GM12878 (cell line): Measurements from ENCODE around the gene ACTA2. TPM values are rescaled to one million over a fixed set of nuclear protein-coding genes. Genes with fewer than 3 reads are reported as not detected.

ENCODE experiments used
- ATF7 ChIP-seq: fragments of 450-650 bp; IDR thresholded peaks from 2 replicates; pipeline ENCODE4 v1.6.1; 2016; ENCODE audit warnings: low read depth, mild to moderate bottlenecking
- BACH1 ChIP-seq: fragments of 450-650 bp; IDR thresholded peaks from 2 replicates; pipeline ENCODE4 v1.6.1; 2017; ENCODE audit warnings: mild to moderate bottlenecking, borderline replicate concordance
- BHLHE40 ChIP-seq, 2 experiments: fragments of 450-650 bp in 1 of 2; IDR thresholded peaks; 2 replicates each; pipeline ENCODE4 v1.6.1; 2011 to 2017; ENCODE audit warnings: low read depth in 2 of 2, borderline replicate concordance in 1 of 2, improper control_type of control experiment in 1 of 2, low read length in 1 of 2, mild to moderate bottlenecking in 1 of 2
- BMI1 ChIP-seq: fragments of 450-650 bp; IDR thresholded peaks from 2 replicates; pipeline ENCODE4 v1.6.1; 2016; ENCODE audit warnings: mild to moderate bottlenecking, moderate library complexity, borderline replicate concordance
- BRCA1 ChIP-seq: IDR thresholded peaks from 2 replicates; pipeline ENCODE4 v1.6.1; 2011; ENCODE audit warnings: low read depth, low read length, improper control_type of control experiment
- CEBPB ChIP-seq, 2 experiments: fragments of 150-350 bp in 1 of 2; IDR thresholded peaks; 2 replicates each; pipeline ENCODE4 v1.6.1; 2012 to 2014; ENCODE audit warnings: low read depth in 2 of 2, low read length in 2 of 2, borderline replicate concordance in 1 of 2, inconsistent platforms in 1 of 2
- CHD4 ChIP-seq: fragments of 200-600 bp; sonication (generic); IDR thresholded peaks from 2 replicates; pipeline ENCODE4 v1.6.1; 2016; ENCODE audit warnings: mild to moderate bottlenecking
- EZH2 ChIP-seq: IDR thresholded peaks from 2 replicates; pipeline ENCODE4 v1.6.1; 2012; ENCODE audit warnings: low read depth, mild to moderate bottlenecking, control low read depth, inconsistent platforms, low read length, borderline replicate concordance; ENCODE audit not compliant: control insufficient read depth
- GABPA ChIP-seq: IDR thresholded peaks from 2 replicates; pipeline ENCODE4 v1.6.1; 2014; ENCODE audit warnings: antibody characterized with exemption, low read depth, mild to moderate bottlenecking, inconsistent platforms
- MXI1 ChIP-seq: fragments of 150-350 bp; IDR thresholded peaks from 2 replicates; pipeline ENCODE4 v1.6.1; 2011; ENCODE audit warnings: low read depth, mild to moderate bottlenecking, inconsistent platforms, low read length, improper control_type of control experiment
- MYC ChIP-seq: IDR thresholded peaks from 2 replicates; pipeline ENCODE4 v1.6.1; 2011; ENCODE audit warnings: mild to moderate bottlenecking, low read length, moderate library complexity, inconsistent platforms; ENCODE audit not compliant: insufficient read depth, insufficient replicate concordance, insufficient read length, severe bottlenecking
- PAX8 ChIP-seq: fragments of 450-650 bp; IDR thresholded peaks from 2 replicates; pipeline ENCODE4 v1.6.1; 2017; ENCODE audit warnings: mild to moderate bottlenecking, moderate library complexity
- PML ChIP-seq: IDR thresholded peaks from 2 replicates; pipeline ENCODE4 v1.6.1; 2012; ENCODE audit warnings: low read length, inconsistent platforms
- POLR2A ChIP-seq: IDR thresholded peaks from 2 replicates; pipeline ENCODE4 v1.6.1; 2011; ENCODE audit warnings: low read depth, mild to moderate bottlenecking, low read length
- POLR2AphosphoS5 ChIP-seq: IDR thresholded peaks from 2 replicates; pipeline ENCODE4 v1.6.1; 2011; ENCODE audit warnings: mild to moderate bottlenecking, low read length, inconsistent platforms
- RBBP5 ChIP-seq: fragments of 200-600 bp; sonication (generic); conservative IDR thresholded peaks from 2 replicates; pipeline ENCODE4 v1.6.1; 2016
- SIN3A ChIP-seq: IDR thresholded peaks from 2 replicates; pipeline ENCODE4 v1.6.1; 2012; ENCODE audit warnings: low read depth, low read length, improper control_type of control experiment
- SREBF1 ChIP-seq: IDR thresholded peaks from 2 replicates; pipeline ENCODE4 v1.6.1; 2012; ENCODE audit warnings: mild to moderate bottlenecking, low read length
- SUPT20H ChIP-seq: IDR thresholded peaks from 2 replicates; pipeline ENCODE4 v1.6.1; 2011; ENCODE audit warnings: low read depth, mild to moderate bottlenecking, low read length, moderate library complexity, borderline replicate concordance; ENCODE audit not compliant: control insufficient read depth
- ZNF622 ChIP-seq: fragments of 450-650 bp; IDR thresholded peaks from 2 replicates; pipeline ENCODE4 v1.6.1; 2017; ENCODE audit warnings: mild to moderate bottlenecking, inconsistent platforms
- polyA plus RNA-seq, 11 experiments: library from polyadenylated mRNA; depleted of rRNA in 4 of 11; unstranded in 6 of 11; stranded (reverse) in 5 of 11; fragments of >200 nt; fragmentation: Nextera tagmentation in 4 of 11; fragmentation: Illumina TruSeq in 1 of 11; extraction: Ambion mirVana in 4 of 11; extraction: Trizol in 1 of 11; gene quantifications; 1 replicate in 1 of 11; 2 replicates in 10 of 11; pipeline versions ENCODE4 v1.2.1 to v1.2.3, GENCODE V29; 2011 to 2016; ENCODE audit warnings: inconsistent platforms in 2 of 11, missing spikeins in 2 of 11, low read depth in 1 of 11
- total RNA-seq, 4 experiments: library from RNA; depleted of rRNA in 3 of 4; stranded (reverse); fragments of >200 nt in 3 of 4; fragmentation: Illumina TruSeq in 1 of 4; extraction: Trizol in 1 of 4; gene quantifications; 2 replicates each; pipeline versions ENCODE4 v1.2.1 to v1.2.3, GENCODE V29; 2013 to 2021
- TF ChIP-seq, protein P1 (sequence below): IDR thresholded peaks from 2 replicates; pipeline ENCODE4 v1.6.1; 2012; ENCODE audit warnings: mild to moderate bottlenecking, low read depth, low read length
- TF ChIP-seq, protein P2 (sequence below), 3 experiments: IDR thresholded peaks in 2 of 3; conservative IDR thresholded peaks in 1 of 3; 2 replicates each; pipeline ENCODE4 v1.5.1; 2011; ENCODE audit warnings: low read depth in 3 of 3, low read length in 3 of 3, mild to moderate bottlenecking in 3 of 3, control low read depth in 2 of 3, moderate library complexity in 2 of 3, inconsistent platforms in 1 of 3, mixed read lengths in 1 of 3; ENCODE audit not compliant: control insufficient read depth in 2 of 3, insufficient read depth in 1 of 3; ENCODE audit errors: extremely low read depth in 1 of 3
- TF ChIP-seq, protein P3 (sequence below): fragments of 450-650 bp; IDR thresholded peaks from 2 replicates; pipeline ENCODE4 v1.6.1; 2017; ENCODE audit warnings: mild to moderate bottlenecking, low read depth, inconsistent platforms; ENCODE audit not compliant: poor library complexity, severe bottlenecking

ACTA2 gene
- total and polyA plus RNA-seq, 10 of the 15 experiments (the other 5 are each of a cell fraction or from before 2014, with no cell fraction given): 7.4 to 78.2 (median 32.4) TPM

DNA sequence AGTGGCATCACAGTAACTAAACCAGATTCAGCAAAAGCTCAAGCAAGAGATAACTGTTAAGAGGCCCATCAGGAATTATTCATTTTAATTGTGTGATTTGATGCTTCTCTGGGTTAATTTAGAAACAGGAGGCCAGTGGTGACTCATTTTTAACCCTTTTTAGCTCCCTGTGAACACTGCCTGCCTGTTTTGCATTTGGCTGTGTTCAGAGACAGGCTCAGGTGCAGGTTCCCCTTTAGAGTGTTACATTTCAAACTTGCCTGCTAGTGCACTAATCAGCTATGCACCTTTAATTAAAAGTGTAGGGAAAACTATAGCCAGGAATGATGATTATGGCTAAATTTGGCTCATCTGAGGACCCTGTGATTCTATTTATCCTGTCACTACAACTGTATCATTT is 66.0 kb downstream of the ACTA2 start (continued):
- TF ChIP-seq, protein P1, sequence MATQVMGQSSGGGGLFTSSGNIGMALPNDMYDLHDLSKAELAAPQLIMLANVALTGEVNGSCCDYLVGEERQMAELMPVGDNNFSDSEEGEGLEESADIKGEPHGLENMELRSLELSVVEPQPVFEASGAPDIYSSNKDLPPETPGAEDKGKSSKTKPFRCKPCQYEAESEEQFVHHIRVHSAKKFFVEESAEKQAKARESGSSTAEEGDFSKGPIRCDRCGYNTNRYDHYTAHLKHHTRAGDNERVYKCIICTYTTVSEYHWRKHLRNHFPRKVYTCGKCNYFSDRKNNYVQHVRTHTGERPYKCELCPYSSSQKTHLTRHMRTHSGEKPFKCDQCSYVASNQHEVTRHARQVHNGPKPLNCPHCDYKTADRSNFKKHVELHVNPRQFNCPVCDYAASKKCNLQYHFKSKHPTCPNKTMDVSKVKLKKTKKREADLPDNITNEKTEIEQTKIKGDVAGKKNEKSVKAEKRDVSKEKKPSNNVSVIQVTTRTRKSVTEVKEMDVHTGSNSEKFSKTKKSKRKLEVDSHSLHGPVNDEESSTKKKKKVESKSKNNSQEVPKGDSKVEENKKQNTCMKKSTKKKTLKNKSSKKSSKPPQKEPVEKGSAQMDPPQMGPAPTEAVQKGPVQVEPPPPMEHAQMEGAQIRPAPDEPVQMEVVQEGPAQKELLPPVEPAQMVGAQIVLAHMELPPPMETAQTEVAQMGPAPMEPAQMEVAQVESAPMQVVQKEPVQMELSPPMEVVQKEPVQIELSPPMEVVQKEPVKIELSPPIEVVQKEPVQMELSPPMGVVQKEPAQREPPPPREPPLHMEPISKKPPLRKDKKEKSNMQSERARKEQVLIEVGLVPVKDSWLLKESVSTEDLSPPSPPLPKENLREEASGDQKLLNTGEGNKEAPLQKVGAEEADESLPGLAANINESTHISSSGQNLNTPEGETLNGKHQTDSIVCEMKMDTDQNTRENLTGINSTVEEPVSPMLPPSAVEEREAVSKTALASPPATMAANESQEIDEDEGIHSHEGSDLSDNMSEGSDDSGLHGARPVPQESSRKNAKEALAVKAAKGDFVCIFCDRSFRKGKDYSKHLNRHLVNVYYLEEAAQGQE: no peak
- no peak for TF ChIP-seq CEBPB (IDR thresholded peaks at IDR 0.05; ENCODE audit: borderline replicate concordance in 1 of 2, low read depth in 2 of 2, low read length in 2 of 2)
- TF ChIP-seq POLR2AphosphoS5: no peak
- TF ChIP-seq ZNF622: no peak
- TF ChIP-seq BMI1: no peak
- TF ChIP-seq MXI1: no peak
- peak in 1 of 2 experiments; percentile 33; a peak in 1 of 4 replicates for TF ChIP-seq BHLHE40 (IDR thresholded peaks at IDR 0.05; ENCODE audit: borderline replicate concordance in 1 of 2, low read depth in 2 of 2, low read length in 1 of 2)
- 0 out of 2 replicates have a peak, but pooled peaks have one; percentile 26 for TF ChIP-seq POLR2A
- peak; percentile 63; the same call in 1 of the 2 replicates for TF ChIP-seq PML
- no peak for TF ChIP-seq CHD4
- TF ChIP-seq PAX8: no peak
- peak; percentile 75 for TF ChIP-seq ATF7
- no peak for TF ChIP-seq MYC
- TF ChIP-seq BRCA1: no peak
- TF ChIP-seq, protein P2, sequence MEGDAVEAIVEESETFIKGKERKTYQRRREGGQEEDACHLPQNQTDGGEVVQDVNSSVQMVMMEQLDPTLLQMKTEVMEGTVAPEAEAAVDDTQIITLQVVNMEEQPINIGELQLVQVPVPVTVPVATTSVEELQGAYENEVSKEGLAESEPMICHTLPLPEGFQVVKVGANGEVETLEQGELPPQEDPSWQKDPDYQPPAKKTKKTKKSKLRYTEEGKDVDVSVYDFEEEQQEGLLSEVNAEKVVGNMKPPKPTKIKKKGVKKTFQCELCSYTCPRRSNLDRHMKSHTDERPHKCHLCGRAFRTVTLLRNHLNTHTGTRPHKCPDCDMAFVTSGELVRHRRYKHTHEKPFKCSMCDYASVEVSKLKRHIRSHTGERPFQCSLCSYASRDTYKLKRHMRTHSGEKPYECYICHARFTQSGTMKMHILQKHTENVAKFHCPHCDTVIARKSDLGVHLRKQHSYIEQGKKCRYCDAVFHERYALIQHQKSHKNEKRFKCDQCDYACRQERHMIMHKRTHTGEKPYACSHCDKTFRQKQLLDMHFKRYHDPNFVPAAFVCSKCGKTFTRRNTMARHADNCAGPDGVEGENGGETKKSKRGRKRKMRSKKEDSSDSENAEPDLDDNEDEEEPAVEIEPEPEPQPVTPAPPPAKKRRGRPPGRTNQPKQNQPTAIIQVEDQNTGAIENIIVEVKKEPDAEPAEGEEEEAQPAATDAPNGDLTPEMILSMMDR (IDR thresholded peaks at IDR 0.05 in 2 of 3, conservative IDR thresholded peaks at IDR 0.05 in 1 of 3; ENCODE audit: control insufficient read depth in 2 of 3, extremely low read depth in 1 of 3, insufficient read depth in 1 of 3, low read depth in 3 of 3, low read length in 3 of 3): no peak
- no peak for TF ChIP-seq GABPA
- TF ChIP-seq EZH2: no peak
- TF ChIP-seq, protein P3, sequence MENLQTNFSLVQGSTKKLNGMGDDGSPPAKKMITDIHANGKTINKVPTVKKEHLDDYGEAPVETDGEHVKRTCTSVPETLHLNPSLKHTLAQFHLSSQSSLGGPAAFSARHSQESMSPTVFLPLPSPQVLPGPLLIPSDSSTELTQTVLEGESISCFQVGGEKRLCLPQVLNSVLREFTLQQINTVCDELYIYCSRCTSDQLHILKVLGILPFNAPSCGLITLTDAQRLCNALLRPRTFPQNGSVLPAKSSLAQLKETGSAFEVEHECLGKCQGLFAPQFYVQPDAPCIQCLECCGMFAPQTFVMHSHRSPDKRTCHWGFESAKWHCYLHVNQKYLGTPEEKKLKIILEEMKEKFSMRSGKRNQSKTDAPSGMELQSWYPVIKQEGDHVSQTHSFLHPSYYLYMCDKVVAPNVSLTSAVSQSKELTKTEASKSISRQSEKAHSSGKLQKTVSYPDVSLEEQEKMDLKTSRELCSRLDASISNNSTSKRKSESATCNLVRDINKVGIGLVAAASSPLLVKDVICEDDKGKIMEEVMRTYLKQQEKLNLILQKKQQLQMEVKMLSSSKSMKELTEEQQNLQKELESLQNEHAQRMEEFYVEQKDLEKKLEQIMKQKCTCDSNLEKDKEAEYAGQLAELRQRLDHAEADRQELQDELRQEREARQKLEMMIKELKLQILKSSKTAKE: no peak
- no peak for TF ChIP-seq RBBP5
- no peak for TF ChIP-seq BACH1
- TF ChIP-seq SIN3A: no peak
- TF ChIP-seq SREBF1: no peak
- TF ChIP-seq SUPT20H: no peak
